SK-N-MC (cell line): ENCODE results near the gene C16orf92.

ENCODE experiments used
- DNase-seq: peaks from one replicate; pipeline ENCODE4 v3.0.0-alpha.2; 2011; ENCODE audit warnings: low read depth, low spot score
- H3K27ac ChIP-seq: fragments of 200-600 bp; sonication (generic); 2 replicates; pipeline ENCODE4 v1.5.1; 2016; ENCODE audit warnings: mixed run types
- H3K36me3 ChIP-seq: fragments of 200-600 bp; sonication (generic); 2 replicates; pipeline ENCODE4 v1.6.1; 2017; ENCODE audit warnings: antibody characterized with exemption, low read length, mixed read lengths; ENCODE audit not compliant: insufficient read depth
- H3K4me3 ChIP-seq: fragments of 200-600 bp; sonication (generic); 2 replicates; pipeline ENCODE4 v1.5.1; 2016
- H3K9ac ChIP-seq: fragments of 200-600 bp; sonication (generic); 2 replicates; pipeline ENCODE4 v1.8.0; 2017; ENCODE audit warnings: mixed run types, mixed read lengths; ENCODE audit not compliant: insufficient read length
- H3K9me3 ChIP-seq: fragments of 200-600 bp; sonication (generic); 2 replicates; pipeline ENCODE4 v1.6.1; 2017; ENCODE audit warnings: low read depth, mild to moderate bottlenecking, antibody characterized with exemption, low read length, moderate library complexity, mixed read lengths
- EZH2 ChIP-seq: fragments of 200-600 bp; sonication (generic); IDR thresholded peaks from one replicate; pipeline ENCODE4 v1.6.1; 2017; ENCODE audit warnings: antibody characterized with exemption
- FOXP2 ChIP-seq: optimal IDR thresholded peaks from 2 replicates; pipeline ENCODE3; 2011; ENCODE audit warnings: mild to moderate bottlenecking, moderate library complexity; ENCODE audit not compliant: insufficient read depth; ENCODE audit errors: extremely low read length, control extremely low read depth
- POLR2AphosphoS5 ChIP-seq: IDR thresholded peaks from 2 replicates; pipeline ENCODE4 v1.6.1; 2012; ENCODE audit warnings: mild to moderate bottlenecking, low read depth, low read length, borderline replicate concordance

The C16orf92 gene

GRCh38 chr16:29978564-29979270 is 44.3 kb upstream of the C16orf92 start:
- H3K27ac ChIP-seq, result no peak overlapping the region
- TF ChIP-seq FOXP2, result no peak
- no peak for TF ChIP-seq EZH2
- TF ChIP-seq POLR2AphosphoS5, result no peak
- H3K36me3 ChIP-seq, result peaks cover 62% of the 10 kb centered on the region

DNA sequence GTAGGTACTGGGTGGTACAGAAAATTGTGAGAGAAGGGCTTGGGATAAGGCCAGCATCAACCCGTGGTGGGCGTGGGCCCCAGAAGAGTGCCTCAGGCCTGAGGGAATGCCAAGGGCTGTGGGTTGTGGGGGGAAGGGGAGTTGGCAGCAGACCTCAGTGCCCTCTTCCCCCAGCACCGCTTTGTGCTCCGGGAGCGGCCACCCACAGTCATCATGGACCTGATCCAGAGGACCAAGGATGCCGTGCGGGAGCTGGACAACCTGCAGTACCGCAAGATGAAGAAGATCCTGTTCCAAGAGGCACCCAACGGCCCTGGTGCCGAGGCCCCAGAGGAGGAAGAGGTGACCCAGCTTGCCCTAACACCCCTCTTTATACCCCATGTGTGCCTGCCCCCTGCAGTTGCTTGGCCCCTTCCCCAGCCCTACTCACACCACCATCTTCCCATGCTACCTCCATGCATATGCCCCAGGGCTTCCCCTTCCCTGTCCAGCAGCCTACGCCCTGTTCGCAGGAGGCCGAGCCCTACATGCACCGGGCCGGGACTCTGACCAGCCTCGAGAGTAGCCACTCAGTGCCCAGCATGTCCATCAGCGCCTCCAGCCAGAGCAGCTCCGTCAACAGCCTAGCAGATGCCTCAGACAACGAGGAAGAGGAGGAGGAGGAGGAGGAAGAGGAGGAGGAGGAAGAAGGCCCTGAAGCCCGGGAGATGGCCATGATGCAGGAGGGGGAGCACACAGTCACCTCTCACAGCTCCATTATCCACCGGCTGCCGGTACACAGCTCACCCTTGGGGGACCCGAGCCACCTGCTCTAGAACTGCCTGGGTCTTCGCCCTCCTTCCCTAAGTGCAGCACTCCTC is 40.2 kb upstream of the C16orf92 start:
- TF ChIP-seq EZH2 (no peak), POLR2AphosphoS5 (no peak), FOXP2 (no peak)
- Histone ChIP-seq H3K36me3 (peaks cover 93% of the 10 kb centered on the region), H3K27ac (no peak overlapping the region)

More at GRCh38 chr16:29978564-29979270, 44.3 kb upstream of the C16orf92 start:
- H3K9me3 ChIP-seq, result no peaks in the 10 kb centered on the region
- DNase-seq, result no peak
- H3K4me3 ChIP-seq, result no peak overlapping the region
- H3K9ac ChIP-seq, result no peak overlapping the region

DNA sequence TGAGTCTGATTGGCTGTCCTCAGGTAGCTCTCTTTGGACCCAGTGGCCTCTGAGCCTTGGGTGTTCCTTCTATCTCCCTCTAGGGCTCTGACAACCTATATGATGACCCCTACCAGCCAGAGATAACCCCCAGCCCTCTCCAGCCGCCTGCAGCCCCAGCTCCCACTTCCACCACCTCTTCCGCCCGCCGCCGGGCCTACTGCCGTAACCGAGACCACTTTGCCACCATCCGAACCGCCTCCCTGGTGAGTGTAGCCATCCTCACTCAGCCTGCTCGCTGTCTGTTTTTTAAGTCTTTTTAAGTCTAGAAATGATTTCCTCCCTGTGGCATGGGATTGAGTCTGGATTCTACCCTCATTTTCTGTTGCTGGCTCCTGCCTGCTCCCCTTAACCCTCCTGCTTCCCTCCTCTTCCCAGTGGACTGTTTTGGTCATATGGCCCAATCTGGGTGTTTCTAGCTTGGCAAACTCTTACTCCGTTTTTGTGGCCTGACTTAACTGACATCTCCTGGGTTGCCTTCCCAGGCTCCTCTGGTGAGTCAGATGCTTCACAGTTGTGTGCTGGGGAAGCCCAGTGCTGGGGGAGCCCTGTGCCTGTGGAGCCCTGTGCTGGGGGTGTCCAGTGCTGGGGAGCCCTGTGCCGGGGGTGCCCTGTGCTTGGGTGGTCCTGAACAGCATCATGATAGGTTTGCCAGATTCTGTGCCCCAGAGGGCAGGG is 39.4 kb upstream of the C16orf92 start:
- H3K9ac ChIP-seq, result no peak overlapping the region

More for the DNA sequence above, 40.2 kb upstream of the C16orf92 start:
- Histone ChIP-seq H3K4me3 (no peak overlapping the region), H3K9ac (no peak overlapping the region), H3K9me3 (no peaks in the 10 kb centered on the region)
- DNase-seq, result no peak

GRCh38 chr16:29984137-29984763 is 38.7 kb upstream of the C16orf92 start:
- no peak for DNase-seq
- H3K9ac ChIP-seq, result no peak overlapping the region
- no peak overlapping the region for H3K27ac ChIP-seq
- no peak overlapping the region for H3K4me3 ChIP-seq
- no peak for TF ChIP-seq POLR2AphosphoS5
- no peak for TF ChIP-seq EZH2
- no peak for TF ChIP-seq FOXP2
- H3K9me3 ChIP-seq, result no peaks in the 10 kb centered on the region
- peaks cover 84% of the 10 kb centered on the region for H3K36me3 ChIP-seq

More for the DNA sequence above, 39.4 kb upstream of the C16orf92 start:
- no peak for DNase-seq
- Histone ChIP-seq H3K36me3 (peaks cover 87% of the 10 kb centered on the region), H3K9me3 (no peaks in the 10 kb centered on the region), H3K4me3 (no peak overlapping the region), H3K27ac (no peak overlapping the region)
- no peak for TF ChIP-seq EZH2

DNA sequence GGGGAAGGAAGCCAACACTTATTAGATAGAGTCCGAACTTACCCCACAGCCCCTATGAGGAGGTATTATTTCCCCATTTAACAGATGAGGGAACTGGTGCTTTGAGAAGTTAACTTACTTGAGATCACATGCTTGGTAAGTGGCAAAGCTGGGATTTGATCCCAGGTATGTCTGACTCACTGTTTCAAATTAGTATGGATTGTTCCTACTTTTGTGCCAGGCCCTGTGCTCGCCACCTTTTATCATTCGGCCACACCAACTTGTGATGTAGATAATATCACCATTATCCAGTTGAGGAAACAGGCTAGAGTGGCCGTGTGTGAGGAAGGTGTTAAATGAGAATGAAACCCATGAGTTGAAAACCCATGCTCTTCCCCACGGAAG is 38.2 kb upstream of the C16orf92 start:
- DNase-seq, result no peak
- TF ChIP-seq FOXP2 (no peak), POLR2AphosphoS5 (no peak), EZH2 (no peak)
- Histone ChIP-seq H3K9me3 (no peaks in the 10 kb centered on the region), H3K27ac (no peak overlapping the region), H3K4me3 (no peak overlapping the region), H3K9ac (no peak overlapping the region), H3K36me3 (peaks cover 83% of the 10 kb centered on the region; the same call in 1 of the 2 replicates)

DNA sequence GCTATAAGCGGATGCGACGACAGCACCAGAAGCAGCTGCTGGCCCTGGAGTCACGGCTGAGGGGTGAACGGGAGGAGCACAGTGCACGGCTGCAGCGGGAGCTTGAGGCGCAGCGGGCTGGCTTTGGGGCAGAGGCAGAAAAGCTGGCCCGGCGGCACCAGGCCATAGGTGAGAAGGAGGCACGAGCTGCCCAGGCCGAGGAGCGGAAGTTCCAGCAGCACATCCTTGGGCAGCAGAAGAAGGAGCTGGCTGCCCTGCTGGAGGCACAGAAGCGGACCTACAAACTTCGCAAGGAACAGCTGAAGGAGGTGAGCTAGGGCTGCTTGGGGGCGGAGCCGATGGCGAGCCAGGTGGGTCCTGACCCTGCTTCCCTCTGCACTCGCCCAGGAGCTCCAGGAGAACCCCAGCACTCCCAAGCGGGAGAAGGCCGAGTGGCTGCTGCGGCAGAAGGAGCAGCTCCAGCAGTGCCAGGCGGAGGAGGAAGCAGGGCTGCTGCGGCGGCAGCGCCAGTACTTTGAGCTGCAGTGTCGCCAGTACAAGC is 37.7 kb upstream of the C16orf92 start:
- H3K4me3 ChIP-seq, result no peak overlapping the region
- no peaks in the 10 kb centered on the region for H3K9me3 ChIP-seq
- no peak overlapping the region for H3K27ac ChIP-seq
- TF ChIP-seq POLR2AphosphoS5 (no peak), FOXP2 (no peak), EZH2 (no peak)
- DNase-seq, result no peak
- no peak overlapping the region for H3K9ac ChIP-seq
- peaks cover 83% of the 10 kb centered on the region for H3K36me3 ChIP-seq

- Histone ChIP-seq H3K4me3 (no peak overlapping the region), H3K27ac (no peak overlapping the region), H3K9ac (no peak overlapping the region), H3K9me3 (no peaks in the 10 kb centered on the region), H3K36me3 (peaks cover 82% of the 10 kb centered on the region)
- TF ChIP-seq POLR2AphosphoS5, result no peak
- TF ChIP-seq EZH2, result no peak
- TF ChIP-seq FOXP2, result no peak
- no peak for DNase-seq
Measured at GRCh38 chr16:29986231-29986630, 36.8 kb upstream of the C16orf92 start.
